Prostate gland (tissue), 2 donors: ENCODE data around the gene KIF5C.

ENCODE experiments used
- POLR2A ChIP-seq: fragments of 450-650 bp; IDR thresholded peaks from one replicate; pipeline ENCODE4 v1.6.1; 2016; ENCODE audit warnings: antibody characterized with exemption, mild to moderate bottlenecking
- TF ChIP-seq, protein P1 (sequence below), 4 experiments: fragments of 200-600 bp in 2 of 4; fragments of 450-650 bp in 2 of 4; sonication (generic) in 2 of 4; IDR thresholded peaks; 1 replicate in 3 of 4; 2 replicates in 1 of 4; pipeline ENCODE4 v1.5.1; 2016 to 2019; ENCODE audit warnings: antibody characterized with exemption in 4 of 4, mild to moderate bottlenecking in 2 of 4, moderate library complexity in 2 of 4

- TF ChIP-seq, protein P1, sequence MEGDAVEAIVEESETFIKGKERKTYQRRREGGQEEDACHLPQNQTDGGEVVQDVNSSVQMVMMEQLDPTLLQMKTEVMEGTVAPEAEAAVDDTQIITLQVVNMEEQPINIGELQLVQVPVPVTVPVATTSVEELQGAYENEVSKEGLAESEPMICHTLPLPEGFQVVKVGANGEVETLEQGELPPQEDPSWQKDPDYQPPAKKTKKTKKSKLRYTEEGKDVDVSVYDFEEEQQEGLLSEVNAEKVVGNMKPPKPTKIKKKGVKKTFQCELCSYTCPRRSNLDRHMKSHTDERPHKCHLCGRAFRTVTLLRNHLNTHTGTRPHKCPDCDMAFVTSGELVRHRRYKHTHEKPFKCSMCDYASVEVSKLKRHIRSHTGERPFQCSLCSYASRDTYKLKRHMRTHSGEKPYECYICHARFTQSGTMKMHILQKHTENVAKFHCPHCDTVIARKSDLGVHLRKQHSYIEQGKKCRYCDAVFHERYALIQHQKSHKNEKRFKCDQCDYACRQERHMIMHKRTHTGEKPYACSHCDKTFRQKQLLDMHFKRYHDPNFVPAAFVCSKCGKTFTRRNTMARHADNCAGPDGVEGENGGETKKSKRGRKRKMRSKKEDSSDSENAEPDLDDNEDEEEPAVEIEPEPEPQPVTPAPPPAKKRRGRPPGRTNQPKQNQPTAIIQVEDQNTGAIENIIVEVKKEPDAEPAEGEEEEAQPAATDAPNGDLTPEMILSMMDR (IDR thresholded peaks at IDR 0.05), result peak in 1 of 4 experiments; percentile 28
- no peak for TF ChIP-seq POLR2A
These were observed 162.8 kb downstream of the KIF5C start for GRCh38 chr2:149037851-149038250.
